AG04450 (cell line): ENCODE results near the gene C2CD2. TPM values are rescaled to one million over a fixed set of nuclear protein-coding genes. Genes with fewer than 3 reads are reported as not detected.
A peak's percentile ranks its signal among the peaks of the same experiment; 100 is the strongest.
"Not testable (repeated sequence)": the region's sequence is repeated elsewhere in the genome, so short reads cannot be mapped to it uniquely, and the experiment has no call there.

ENCODE experiments used
- CTCF ChIA-PET: fragments of 300-600, 350-600 bp; formaldehyde crosslinking; extraction: SDS; loops from one replicate; lab custom pipeline; 2022; ENCODE audit warnings: antibody characterized with exemption, inconsistent platforms; lab: Charles Lee
- POLR2A ChIA-PET: fragments of 350-600 bp; formaldehyde crosslinking; extraction: SDS; loops from one replicate; lab custom pipeline; 2021; ENCODE audit warnings: antibody characterized with exemption, inconsistent platforms; lab: Yijun Ruan, JAX
- DNase-seq: peaks from one replicate; pipeline ENCODE4 v3.0.0-alpha.2; 2011; ENCODE audit warnings: low read depth, low spot score
- H3K27ac ChIP-seq: one replicate; pipeline ENCODE4 v1.5.1; 2012; ENCODE audit warnings: low read depth, low read length, control low read depth
- H3K27me3 ChIP-seq: one replicate; pipeline ENCODE4 v1.6.0; 2012; ENCODE audit warnings: low read length; ENCODE audit not compliant: control insufficient read depth, insufficient read depth
- H3K4me3 ChIP-seq: 2 replicates; pipeline ENCODE4 v1.5.1; 2011; ENCODE audit warnings: mild to moderate bottlenecking, low read depth, low read length, control low read depth
- H3K9me3 ChIP-seq: 2 replicates; pipeline ENCODE4 v1.5.1; 2012; ENCODE audit warnings: low read length; ENCODE audit not compliant: control insufficient read depth, insufficient read depth
- CTCF ChIP-seq: IDR thresholded peaks from 2 replicates; pipeline ENCODE4 v1.5.1; 2011; ENCODE audit warnings: low read depth, low read length, control low read depth, inconsistent platforms
- polyA plus RNA-seq: library from polyadenylated mRNA; depleted of rRNA; stranded (reverse); fragments of >200 nt; gene quantifications from 2 replicates; pipeline ENCODE4 v1.2.3, GENCODE V29; 2011

The C2CD2 gene
- polyA plus RNA-seq, 1 experiment: 25.4 TPM

- DNase-seq: no peak
Measured at GRCh38 chr21:41997657-41998056, 43.8 kb upstream of the C2CD2 start.

GRCh38 chr21:41995577-41995976, 41.8 kb upstream of the C2CD2 start:
- ChIA-PET CTCF (no interaction called here), POLR2A (no interaction called here)
- Histone ChIP-seq H3K4me3 (no peak overlapping the region), H3K27me3 (no peaks in the 10 kb centered on the region), H3K9me3 (peaks cover 10% of the 10 kb centered on the region), H3K27ac (no peak overlapping the region)
- no peak for DNase-seq
- TF ChIP-seq CTCF: no peak

More at GRCh38 chr21:41997657-41998056, 43.8 kb upstream of the C2CD2 start:
- H3K27ac ChIP-seq: no peak overlapping the region
- POLR2A ChIA-PET: interaction anchor here (0.7 kb wide), 1 partner anchor 31 kb away, joined by 3 read pairs; no protein-coding TSS in a partner anchor
- no peak for TF ChIP-seq CTCF
- CTCF ChIA-PET: no interaction called here
- H3K27me3 ChIP-seq: no peaks in the 10 kb centered on the region
- peaks cover 10% of the 10 kb centered on the region for H3K9me3 ChIP-seq
- H3K4me3 ChIP-seq: no peak overlapping the region

GRCh38 chr21:41994613-41995012, 40.8 kb upstream of the C2CD2 start:
- H3K4me3 ChIP-seq, H3K27me3 ChIP-seq, POLR2A ChIA-PET, DNase-seq, H3K27ac ChIP-seq: not testable (repeated sequence)
- CTCF ChIA-PET: interaction anchor here (0.8 kb wide), 1 partner anchor 151 kb away, joined by 3 read pairs; no protein-coding TSS in a partner anchor
- H3K9me3 ChIP-seq: peaks cover 10% of the 10 kb centered on the region

- CTCF ChIA-PET: interaction anchor here (0.7 to 1.5 kb wide), 5 partner anchors 16 to 381 kb away, joined by 3 to 5 read pairs (median 3); partner anchors contain the start of gene ZBTB21
- POLR2A ChIA-PET: interaction anchor here (0.6 to 1.3 kb wide), 3 partner anchors 9 to 211 kb away, joined by 3 to 10 read pairs (median 5); no protein-coding TSS in a partner anchor
- DNase-seq: peak; percentile 65
- H3K9me3 ChIP-seq: peaks cover 10% of the 10 kb centered on the region
- H3K27ac ChIP-seq: peak overlapping the region; percentile 41
- no peak for TF ChIP-seq CTCF
- H3K27me3 ChIP-seq: no peaks in the 10 kb centered on the region
- no peak overlapping the region for H3K4me3 ChIP-seq
Measured at GRCh38 chr21:41993744-41994143, 39.9 kb upstream of the C2CD2 start.

GRCh38 chr21:41992576-41992975, 38.8 kb upstream of the C2CD2 start:
- no peaks in the 10 kb centered on the region for H3K27me3 ChIP-seq
- CTCF ChIA-PET: interaction anchor here (1.5 kb wide), 1 partner anchor 125 kb away, joined by 5 read pairs; no protein-coding TSS in a partner anchor
- TF ChIP-seq CTCF: no peak
- H3K9me3 ChIP-seq: peaks cover 10% of the 10 kb centered on the region
- POLR2A ChIA-PET: no interaction called here
- DNase-seq: no peak
- no peak overlapping the region for H3K4me3 ChIP-seq
- H3K27ac ChIP-seq: no peak overlapping the region
